Measurements from ENCODE around the gene PSPN.
"Not testable (repeated sequence)": the region's sequence is repeated elsewhere in the genome, so short reads cannot be mapped to it uniquely, and the experiment has no call there.

Gene PSPN

DNA sequence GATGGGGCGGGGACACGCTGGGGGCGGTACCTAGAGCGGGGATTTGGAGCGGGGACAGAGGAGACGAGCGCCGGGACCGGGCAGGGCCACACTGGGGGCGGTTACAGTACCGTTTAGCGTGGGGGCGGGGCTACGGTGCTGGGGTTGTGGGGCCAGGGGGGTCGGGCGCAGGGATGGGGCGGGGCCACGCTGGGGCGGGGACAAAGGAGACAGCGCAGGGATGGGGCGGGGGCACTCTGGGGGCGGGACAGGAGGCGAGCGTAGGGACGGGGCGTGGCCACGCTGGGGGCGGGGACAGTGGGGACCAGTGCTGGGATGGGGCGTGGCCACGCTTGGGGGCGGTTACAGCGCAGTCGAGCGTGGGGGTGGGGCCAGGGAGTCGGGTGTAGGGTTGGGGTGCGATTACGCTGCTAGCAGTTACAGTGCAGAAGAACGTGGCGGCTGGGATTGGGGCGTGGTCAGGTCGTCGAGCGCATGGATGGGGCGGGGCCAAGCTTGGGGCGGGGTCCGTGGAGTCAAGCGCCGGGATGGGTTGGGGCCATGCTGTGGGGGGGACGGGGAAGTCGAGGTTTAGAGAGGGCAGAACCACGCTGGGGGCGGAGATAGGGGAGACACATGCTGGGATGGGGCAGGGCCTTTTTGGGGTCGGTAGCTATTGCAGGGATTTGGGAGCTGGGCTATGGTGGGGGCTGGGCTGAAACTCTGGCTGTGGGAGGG lies 2.5 kb downstream of the PSPN start:
- DNase-seq (ENCODE audit: low read depth in 2 of 2): peak; percentile 91 to 95

DNA sequence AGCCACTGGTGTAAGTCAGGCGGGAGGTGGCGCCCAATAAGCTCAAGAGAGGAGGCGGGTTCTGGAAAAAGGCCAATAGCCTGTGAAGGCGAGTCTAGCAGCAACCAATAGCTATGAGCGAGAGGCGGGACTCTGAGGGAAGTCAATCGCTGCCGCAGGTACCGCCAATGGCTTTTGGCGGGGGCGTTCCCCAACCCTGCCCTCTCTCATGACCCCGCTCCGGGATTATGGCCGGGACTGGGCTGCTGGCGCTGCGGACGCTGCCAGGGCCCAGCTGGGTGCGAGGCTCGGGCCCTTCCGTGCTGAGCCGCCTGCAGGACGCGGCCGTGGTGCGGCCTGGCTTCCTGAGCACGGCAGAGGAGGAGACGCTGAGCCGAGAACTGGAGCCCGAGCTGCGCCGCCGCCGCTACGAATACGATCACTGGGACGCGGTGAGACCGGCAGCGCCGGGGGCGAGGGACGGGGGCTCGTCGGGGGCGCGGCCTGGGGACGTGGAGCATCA lies 3.1 kb downstream of the PSPN start, which contains the start of gene ALKBH7:
TSS of gene ALKBH7 (plus strand) at position 201 of the 502 bp plus-strand sequence. CDS start at position 228, 27 bp downstream.
- peak; percentile 85 to 89 for DNase-seq (ENCODE audit: low read depth in 2 of 2)

DNA sequence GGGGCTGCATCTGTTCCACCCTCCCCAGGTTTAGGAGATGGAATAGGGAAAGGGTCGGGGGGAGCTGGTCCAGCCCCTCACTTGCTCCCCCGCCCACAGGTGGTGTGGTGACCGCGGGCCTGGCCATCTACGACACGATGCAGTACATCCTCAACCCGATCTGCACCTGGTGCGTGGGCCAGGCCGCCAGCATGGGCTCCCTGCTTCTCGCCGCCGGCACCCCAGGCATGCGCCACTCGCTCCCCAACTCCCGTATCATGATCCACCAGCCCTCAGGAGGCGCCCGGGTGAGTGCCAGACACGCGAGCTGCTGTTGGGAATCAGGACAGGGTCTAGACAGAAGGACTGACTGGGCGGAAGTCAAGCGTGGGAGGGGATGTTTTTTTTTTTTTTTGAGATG lies 11.4 kb downstream of the PSPN start:
- DNase-seq (ENCODE audit: low read depth in 2 of 2): no peak

DNA sequence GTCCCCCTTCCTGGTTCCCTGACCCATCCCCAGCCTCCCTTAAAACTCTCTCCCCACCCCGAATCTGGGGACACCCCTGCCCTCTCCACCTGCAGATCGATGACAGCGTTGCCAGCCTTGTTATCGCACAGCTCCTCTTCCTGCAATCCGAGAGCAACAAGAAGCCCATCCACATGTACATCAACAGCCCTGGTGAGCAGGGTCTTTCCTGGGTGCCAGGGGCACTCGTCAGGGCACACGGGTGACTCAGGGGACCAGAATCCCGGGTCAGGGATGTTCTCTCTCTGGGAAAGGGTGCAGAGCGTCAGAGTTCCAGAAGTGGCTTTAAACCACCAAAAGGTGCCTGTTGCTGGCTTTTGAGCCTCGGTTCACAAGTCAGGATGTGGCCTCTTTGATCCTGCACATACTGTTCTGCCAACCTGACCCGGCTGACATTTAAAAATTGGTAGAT lies 13.4 kb downstream of the PSPN start:
- no peak for DNase-seq (ENCODE audit: low read depth in 2 of 2)

DNA sequence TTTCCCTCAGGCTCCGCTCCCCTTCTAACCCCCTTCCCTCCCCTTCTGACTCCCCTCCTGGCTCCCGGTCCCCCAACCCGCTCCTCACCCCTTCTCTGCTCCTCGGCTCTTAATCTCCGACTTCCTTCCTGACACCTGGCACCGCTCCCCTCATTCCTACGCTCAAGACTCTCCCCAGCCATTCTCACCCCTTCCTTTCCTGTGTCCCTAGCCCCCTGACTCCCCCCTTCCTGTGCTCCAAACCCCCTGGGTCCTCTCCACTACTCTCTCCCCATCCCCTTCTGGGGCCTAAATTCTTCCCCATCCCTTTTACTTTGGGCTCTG lies 13.7 kb downstream of the PSPN start:
- DNase-seq (ENCODE audit: low read depth in 2 of 2): no peak

DNA sequence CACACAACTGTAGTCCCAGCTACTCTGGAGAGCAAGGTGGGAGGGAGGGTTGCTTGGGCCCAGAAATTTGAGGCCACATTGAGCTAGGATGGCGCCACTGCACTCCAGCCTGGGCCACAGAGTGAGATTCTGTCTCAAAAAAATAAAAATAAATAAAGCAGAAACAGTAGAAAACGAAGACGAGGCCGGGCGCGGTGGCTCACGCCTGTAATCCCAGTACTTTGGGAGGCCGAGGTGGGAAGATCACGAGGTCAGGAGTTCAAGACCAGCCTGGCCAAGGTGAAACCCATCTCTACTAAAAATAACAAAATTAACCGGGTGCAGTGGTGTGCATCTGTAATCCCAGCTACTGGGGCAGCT lies 14.9 kb downstream of the PSPN start:
- DNase-seq (ENCODE audit: low read depth in 2 of 2): not testable (repeated sequence)

DNA sequence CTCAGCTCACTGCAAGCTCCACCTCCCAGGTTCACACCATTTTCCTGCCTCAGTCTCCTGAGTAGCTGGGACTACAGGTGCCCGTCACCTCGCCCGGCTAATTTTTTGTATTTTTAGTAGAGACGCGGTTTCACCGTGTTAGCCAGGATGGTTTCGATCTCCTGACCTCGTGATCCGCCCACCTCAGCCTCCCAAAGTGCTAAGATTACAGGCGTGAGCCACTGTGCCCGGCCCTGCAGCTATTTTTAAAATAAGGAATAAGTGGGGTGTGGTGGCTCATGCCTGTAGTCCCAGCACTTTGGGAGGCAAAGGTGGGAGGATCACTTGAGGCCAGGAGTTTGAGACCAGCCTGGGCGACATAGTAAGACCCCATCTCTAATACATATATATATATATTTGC lies 15.3 kb downstream of the PSPN start:
- not testable (repeated sequence) for DNase-seq (ENCODE audit: low read depth in 2 of 2)

DNA sequence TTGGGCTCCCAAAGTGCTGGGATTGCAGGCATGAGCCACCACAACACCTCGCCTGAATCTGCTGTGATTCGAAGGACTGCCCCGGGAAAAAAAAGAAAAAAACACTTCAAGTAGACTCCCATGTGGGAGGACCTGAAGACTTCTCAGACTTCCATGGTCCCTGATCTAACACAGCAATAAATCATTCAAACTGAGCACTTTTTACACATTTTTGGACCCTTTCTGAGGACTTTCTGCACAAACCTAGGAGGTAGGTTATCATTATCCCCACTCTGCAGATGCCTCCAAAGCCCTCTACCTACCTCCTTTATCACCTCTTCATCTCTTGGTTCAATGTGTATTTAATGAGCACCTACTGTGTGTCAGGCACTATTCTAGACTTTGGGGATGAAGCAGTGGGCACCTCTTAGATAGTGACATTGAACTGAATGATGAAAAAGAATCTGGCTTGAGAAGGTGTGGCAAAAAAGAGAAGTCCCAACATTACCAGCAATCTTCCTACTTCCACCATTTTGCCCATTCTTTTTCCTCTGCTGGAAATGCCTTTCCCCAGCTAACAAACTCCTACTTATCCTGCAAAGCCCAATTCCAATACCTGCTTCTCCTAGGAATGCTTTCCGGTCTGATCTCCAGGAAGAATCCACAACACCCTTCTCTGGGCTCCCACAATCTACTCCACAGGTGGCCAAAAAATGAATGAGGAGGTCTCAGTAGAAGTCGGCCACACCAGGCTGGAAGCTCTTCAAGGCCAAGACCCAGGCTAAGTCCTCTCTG lies 16.0 kb downstream of the PSPN start:
- DNase-seq (ENCODE audit: low read depth in 2 of 2): no peak

DNA sequence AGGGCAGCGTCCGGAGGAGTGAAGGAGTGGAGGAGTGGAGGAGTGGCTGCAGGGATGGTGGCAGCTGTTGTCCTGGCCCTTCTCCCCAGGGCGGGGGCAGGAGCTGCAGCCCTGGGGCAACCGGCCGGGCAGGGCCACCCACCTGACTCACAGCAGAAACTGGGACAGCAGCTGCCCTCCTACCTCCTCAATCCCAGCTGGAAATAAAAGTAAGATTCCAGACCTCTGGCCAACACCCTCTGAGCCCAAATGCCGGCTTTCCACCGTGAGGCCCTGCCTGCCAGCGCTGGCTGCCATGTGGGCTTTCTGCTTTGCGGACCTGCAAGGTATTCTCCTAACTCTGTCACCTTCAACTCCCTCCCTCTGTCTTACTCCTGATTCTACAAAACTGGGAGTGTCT lies 17.7 kb downstream of the PSPN start:
- no peak for DNase-seq (ENCODE audit: low read depth in 2 of 2)

DNA sequence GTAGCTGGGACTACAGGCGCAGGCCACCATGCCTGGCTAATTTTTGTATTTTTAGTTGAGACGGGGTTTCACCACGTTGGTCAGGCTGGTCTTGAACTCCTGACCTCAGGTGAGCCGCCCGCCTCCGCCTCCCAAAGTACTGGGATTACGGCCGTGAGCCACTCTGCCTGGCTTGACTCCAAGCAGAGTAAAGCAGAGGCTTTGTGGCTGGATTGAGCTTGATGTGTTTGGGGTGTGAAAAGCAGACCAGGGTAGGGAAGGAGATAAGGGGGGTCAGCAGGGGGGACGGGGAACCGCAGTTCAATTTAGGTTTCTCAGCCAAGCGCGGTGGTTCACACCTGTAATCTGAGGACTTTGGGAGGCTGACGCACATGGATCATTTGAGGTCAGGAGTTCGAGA lies 18.6 kb downstream of the PSPN start:
- DNase-seq (ENCODE audit: low read depth in 2 of 2): no peak

DNA sequence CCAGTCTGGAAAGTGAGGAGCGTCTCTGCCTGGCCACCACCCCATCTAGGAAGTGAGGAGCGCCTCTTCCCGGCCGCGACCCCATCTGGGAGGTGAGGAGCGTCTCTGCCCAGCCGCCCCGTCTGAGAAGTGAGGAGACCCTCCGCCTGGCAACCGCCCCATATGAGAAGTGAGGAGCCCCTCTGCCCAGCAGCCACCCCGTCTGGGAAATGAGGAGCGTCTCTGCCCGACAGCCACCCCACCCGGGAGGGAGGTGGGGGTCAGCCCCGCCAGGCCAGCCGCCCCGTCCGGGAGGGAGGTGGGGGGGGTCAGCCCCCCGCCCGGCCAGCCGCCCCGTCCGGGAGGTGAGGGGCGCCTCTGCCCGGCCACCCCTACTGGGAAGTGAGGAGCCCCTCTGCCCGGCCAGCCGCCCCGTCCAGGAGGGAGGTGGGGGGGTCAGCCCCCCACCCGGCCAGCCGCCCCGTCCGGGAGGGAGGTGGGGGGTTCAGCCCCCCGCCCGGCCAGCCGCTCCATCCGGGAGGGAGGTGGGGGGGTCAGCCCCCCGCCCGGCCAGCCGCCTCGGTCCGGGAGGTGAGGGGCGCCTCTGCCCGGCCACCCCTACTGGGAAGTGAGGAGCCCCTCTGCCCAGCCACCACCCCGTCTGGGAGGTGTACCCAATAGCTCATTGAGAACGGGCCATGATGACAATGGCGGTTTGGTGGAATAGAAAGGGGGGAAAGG lies 20.3 kb downstream of the PSPN start:
- not testable (repeated sequence) for DNase-seq (ENCODE audit: low read depth in 2 of 2)

DNA sequence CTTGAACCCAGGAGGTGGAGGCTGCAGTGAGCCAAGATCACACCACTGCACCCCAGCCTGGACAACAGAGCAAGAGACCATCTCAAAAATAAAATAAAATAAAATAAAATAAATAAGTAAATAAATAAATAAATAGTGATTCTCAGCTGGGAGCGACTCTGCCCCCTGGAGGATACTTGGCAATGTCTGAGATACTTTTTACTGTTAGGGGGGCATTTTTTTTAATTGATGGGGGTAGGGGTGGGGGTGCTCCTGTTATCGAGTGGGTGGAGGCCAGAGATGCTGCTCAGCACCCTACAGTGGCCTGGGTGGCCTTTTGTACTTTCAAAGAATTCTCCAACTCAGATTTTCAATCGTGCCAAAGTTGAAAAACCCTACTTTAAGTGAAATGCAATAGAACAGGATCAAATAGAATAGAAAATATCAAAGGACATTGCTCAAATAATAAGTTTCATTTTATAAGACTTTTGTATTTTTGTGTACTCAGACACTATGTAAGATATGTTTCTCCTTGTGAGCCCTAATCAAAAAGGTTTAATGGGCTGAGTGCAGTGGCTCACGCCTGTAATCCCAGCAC lies 21.5 kb downstream of the PSPN start:
- no peak for DNase-seq (ENCODE audit: low read depth in 2 of 2)

DNA sequence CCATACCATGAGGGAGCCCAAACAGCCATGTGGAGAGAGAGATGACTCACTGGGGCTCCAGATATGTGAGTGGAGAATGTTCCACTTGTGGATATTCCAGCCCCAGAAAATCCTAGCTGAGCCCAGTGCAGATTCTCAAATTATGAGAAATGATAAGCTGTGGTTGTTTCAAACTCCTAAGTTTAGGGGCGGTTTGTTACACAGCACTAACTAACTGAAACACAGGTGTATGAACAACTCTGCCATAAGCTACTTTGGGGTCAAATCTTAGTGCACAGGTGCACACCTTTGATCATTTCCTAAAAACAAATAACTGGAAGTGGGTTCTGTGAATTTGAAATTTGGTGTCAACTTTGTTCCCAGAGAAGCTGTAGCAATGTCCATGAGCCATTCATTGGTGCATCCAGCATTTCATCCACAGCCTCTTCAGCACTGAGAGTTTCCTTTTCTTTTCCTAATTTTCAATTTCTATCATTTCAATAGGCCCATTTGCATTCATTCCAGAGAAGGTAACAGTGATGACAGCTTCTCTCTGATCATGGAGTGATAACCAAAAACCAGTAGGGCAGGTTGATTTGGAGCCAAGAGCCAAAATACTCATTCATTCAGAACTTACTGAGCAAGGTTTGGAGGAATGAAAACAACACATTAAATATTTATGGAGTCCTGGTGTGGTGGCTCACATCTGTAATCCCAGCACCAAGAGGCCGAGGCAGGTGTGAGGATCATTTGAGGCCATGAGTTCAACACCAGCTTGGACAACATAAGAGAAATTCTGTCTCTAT lies 23.2 kb downstream of the PSPN start:
- DNase-seq (ENCODE audit: low read depth in 2 of 2): no peak

DNA sequence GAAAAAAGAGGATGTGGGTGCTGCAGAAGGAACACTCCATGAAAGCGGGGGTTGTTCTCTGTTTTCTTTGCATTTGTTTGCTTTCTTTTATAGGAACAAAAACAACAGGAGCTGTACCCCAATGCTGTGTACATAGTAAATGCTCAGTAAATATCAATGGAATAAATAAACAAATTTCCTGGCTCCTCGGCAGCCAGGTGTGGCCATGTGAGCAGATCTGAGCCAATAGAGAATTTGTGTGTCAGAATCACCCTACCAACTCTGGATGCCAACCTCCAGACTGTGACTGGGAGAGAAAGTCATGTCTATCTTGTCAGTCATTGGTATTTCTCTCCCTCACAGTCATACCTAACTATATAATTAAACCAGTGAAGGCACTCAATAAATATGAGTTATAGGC lies 25.0 kb downstream of the PSPN start:
- DNase-seq (ENCODE audit: low read depth in 2 of 2): no peak

DNA sequence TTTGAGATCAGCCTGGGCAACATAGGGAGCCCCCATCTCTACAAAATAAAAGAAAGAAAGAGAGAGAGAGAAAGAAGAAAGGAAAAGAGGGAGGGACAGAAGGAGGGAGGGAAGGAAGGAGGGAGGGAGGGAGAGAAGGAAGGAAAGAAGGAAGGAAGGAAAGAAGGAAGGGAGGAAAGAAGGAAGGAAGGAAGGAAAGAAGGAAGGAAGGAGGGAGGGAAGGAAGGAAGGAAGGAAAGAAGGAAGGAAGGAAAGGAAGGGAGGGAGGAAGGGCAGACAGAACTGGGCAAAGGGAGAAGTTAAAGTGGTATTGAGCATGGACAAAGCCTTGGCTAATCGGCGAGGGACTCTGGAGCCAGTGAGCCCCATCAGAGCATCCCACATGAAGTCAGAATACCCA lies 26.5 kb downstream of the PSPN start:
- DNase-seq (ENCODE audit: low read depth in 2 of 2): not testable (repeated sequence)

DNA sequence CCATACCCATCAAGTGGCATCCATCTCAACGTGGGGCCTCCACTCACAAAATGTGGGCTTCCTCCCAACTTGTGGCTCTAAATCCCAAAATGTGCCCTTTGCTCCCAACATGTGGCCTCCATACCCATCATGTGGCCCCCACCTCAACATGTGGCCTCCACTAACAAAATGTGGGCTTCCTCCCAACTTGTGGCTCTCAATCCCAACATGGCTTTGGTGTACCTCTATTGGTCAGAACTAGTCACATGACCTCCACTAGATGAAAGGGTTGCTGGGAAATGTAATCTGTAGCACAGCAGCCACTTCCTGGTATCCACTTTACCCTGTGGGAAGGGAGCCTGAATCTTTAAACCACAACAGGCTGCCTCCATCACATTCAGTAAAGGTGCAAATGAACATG lies 32.3 kb downstream of the PSPN start:
- no peak for DNase-seq (ENCODE audit: low read depth in 2 of 2)

DNA sequence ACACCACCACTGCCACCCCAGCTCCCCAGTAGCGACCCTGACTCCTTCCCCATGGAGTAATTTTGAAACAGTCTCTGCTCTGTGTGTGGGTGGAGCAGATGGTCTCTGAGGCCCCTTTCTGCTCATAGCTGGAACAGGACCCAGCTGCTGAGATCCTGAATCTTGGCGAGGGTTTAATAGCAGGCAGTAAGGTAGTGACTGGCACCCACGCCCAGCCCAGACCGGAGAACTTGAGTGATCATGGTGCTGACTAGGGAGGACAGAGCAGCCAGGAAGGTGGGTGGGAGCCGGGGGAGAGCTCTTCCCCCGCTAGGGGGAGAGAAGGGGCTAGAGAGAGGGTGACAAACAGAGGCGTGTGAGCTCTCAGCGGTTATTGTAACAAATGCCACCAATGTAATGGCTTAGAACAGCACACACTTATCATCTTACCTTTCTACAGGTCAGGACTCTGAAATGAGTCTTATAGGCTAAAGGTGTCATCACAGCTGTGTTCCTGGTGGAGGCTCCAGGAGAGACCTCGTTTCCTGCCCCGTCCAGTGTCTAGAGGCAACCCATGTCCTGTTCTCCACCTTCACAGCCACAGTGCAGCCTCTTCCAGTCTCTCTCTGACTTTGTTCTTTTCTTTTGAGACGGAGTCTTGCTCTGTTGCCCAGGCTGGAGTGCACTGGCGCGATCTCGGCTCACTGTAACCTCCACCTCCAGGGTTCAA lies 35.1 kb downstream of the PSPN start:
- no peak for DNase-seq (ENCODE audit: low read depth in 2 of 2)

DNA sequence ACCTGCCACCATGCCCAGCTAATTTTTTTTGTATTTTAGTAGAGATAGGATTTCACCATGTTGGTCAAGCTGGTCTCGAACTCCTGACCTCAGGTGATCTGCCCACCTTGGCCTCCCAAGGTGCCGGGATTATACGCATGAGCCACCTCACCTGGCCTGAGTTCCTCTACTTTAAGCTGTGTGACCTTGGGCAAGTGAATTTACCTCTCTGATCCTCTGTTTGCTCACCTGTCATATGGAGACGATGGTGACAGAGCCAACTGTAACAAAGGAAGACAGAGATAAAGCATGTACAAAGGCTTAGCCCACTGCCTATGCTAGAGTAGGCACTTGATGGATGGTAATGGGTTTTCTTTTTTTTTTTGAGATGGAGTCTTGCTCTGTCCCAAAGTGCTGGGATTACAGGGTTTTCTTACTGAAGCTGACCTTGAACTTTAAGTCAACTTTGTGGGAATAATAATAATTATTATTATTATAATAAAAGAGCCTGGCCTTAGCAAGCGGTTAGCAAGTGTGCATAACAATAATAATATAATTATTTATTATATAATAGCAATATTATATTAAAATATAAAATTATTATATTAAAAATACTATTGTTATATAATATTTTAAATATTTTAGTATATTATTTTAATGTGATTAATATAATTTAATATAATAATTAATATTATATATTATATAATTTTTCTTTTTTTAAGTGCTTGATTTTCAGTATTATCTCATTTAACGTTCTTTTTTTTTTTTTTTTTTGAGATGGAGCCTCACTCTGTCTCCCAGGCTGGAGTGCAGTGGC lies 41.0 kb downstream of the PSPN start:
- DNase-seq (ENCODE audit: low read depth in 2 of 2): no peak

DNA sequence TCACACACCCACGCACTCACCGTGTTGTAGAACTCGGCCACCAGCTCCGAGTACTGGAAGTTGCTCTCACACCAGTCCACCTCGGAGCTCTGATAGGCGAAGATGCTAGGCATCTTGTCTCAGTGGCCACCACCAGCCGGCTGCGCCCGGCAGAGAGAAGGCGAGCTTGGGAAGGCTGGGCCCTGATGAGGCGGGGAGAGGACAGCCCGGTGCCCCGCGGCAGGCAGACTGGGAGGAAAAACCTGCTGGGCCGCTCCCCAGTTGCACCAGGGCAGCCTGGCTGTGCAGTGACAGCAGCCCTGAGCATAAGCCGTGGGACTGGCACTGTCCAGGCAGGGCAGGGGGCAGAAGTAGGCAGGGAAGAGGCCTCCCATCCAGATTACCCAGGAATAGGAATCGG lies 42.3 kb downstream of the PSPN start, which contains the start of gene ACER1:
TSS of gene ACER1 (minus strand) at position 174 of the 400 bp plus-strand sequence. CDS start at position 113, 61 bp downstream.
- no peak for DNase-seq (ENCODE audit: low read depth in 2 of 2)

DNA sequence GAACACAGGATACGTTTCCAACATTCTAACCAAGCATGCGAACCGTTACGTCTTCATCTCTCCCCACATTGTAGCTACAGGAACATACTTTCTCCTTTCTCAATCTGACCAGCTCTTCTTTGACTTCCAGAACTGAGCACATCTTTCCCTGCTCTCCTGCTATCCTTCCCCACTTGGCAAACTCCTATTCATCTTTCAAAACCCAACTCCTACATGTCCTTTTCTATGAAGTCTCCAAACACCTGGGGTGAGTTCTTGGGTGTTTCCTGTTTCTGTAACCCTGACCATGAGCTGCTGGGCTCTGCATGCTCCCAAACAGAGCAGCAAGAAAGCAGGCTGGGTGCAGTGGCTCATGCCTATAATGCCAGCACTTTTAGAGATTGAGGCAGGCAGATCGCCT lies 48.9 kb downstream of the PSPN start:
- no peak for DNase-seq (ENCODE audit: low read depth in 2 of 2)

Data from stimulated activated CD8-positive, alpha-beta memory T cell treated with anti-CD3 and anti-CD28 coated beads, Interleukin-7, amount 100 ng/mL, for 1 hour (primary cell).